Stimulated activated CD4-positive, alpha-beta T cell treated with anti-CD3 and anti-CD28 coated beads, Interleukin-15, amount 100 ng/mL, for 24 hours (primary cell): Measurements from ENCODE around the gene IQSEC1.

ENCODE experiments used
- DNase-seq: peaks from one replicate; pipeline ENCODE4 v3.0.0-alpha.2; 2020

IQSEC1 gene

GRCh38 chr3:13085081-13085845, 12.0 kb upstream of the IQSEC1 start:
- no peak for DNase-seq

GRCh38 chr3:13083898-13084297, 10.7 kb upstream of the IQSEC1 start:
- no peak for DNase-seq

GRCh38 chr3:13083254-13083653, 10.0 kb upstream of the IQSEC1 start:
- no peak for DNase-seq

- no peak for DNase-seq
Measured at GRCh38 chr3:13082677-13083076, 9.4 kb upstream of the IQSEC1 start.

GRCh38 chr3:13081603-13082360, 8.6 kb upstream of the IQSEC1 start:
- no peak for DNase-seq

GRCh38 chr3:13080591-13080990, 7.4 kb upstream of the IQSEC1 start:
- DNase-seq = no peak

- no peak for DNase-seq
Measured at GRCh38 chr3:13080026-13080425, 6.8 kb upstream of the IQSEC1 start.

GRCh38 chr3:13079510-13079909, 6.3 kb upstream of the IQSEC1 start:
- no peak for DNase-seq

- DNase-seq = no peak
Measured at GRCh38 chr3:13079051-13079450, 5.8 kb upstream of the IQSEC1 start.

GRCh38 chr3:13078163-13078905, 5.1 kb upstream of the IQSEC1 start:
- DNase-seq = no peak

GRCh38 chr3:13077431-13078162, 4.4 kb upstream of the IQSEC1 start:
- no peak for DNase-seq

- no peak for DNase-seq
Measured at GRCh38 chr3:13075986-13076654, 2.9 kb upstream of the IQSEC1 start.

GRCh38 chr3:13075318-13075717, 2.1 kb upstream of the IQSEC1 start:
- DNase-seq = no peak

GRCh38 chr3:13074006-13074375, 762 bp upstream of the IQSEC1 start:
- no peak for DNase-seq

- peak; percentile 18 for DNase-seq
Measured at GRCh38 chr3:13072600-13073325, 466 bp downstream of the IQSEC1 start.

- no peak for DNase-seq
Measured at GRCh38 chr3:13072239-13072599, 1.0 kb downstream of the IQSEC1 start.

- no peak for DNase-seq
Measured at GRCh38 chr3:13071695-13072094, 1.5 kb downstream of the IQSEC1 start.

- DNase-seq = no peak
Measured at GRCh38 chr3:13070391-13071070, 2.7 kb downstream of the IQSEC1 start.

GRCh38 chr3:13069495-13069894, 3.7 kb downstream of the IQSEC1 start:
- DNase-seq = peak; percentile 61

- DNase-seq = no peak
Measured at GRCh38 chr3:13068269-13069010, 4.8 kb downstream of the IQSEC1 start.
